Measurements from ENCODE around the gene C19orf47.

Gene C19orf47

DNA sequence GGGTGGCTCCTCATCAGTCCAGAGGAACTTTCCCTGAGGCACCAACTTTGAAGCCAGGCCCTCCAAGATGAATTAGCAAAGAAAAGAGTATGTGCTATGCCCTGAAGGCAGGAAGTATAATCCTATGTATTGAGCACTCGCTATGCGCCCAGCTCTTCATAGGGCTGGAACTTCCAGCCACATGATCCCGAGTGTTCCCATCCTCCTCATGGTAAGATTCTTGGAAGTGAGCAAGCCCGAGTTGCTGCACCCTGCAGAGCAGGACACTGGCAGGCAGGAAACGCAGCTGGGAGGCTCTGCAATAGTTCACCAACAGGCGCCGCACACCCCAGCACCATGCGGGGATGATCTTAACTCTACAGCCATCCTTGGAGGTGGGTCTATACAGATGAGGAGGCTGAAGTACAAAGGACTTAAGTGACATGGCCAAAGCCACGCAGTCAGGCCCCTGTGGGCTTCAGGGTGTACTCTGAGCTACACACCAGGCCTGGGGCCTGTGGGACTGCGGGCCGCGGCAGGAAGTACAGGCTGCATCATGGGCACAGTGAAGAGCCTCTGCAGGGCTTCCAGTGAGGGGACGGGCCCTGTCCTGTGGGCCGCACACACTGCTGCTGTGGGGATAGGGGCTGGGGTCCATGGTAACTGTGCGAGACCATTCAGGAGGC lies 25.1 kb downstream of the C19orf47 start:
- TF ChIP-seq ZNF274 (IDR thresholded peaks at IDR 0.05; ENCODE audit: low read depth, low read length), result no peak
- H3K4me3 ChIP-seq (ENCODE audit: low read length), result no peak overlapping the region

- no peak overlapping the region for H3K4me3 ChIP-seq (ENCODE audit: low read length)
- TF ChIP-seq ZNF274 (IDR thresholded peaks at IDR 0.05; ENCODE audit: low read depth, low read length), result no peak
These were observed 26.0 kb downstream of the C19orf47 start for GRCh38 chr19:40322271-40322610.

- no peak for TF ChIP-seq ZNF274 (IDR thresholded peaks at IDR 0.05; ENCODE audit: low read depth, low read length)
- H3K4me3 ChIP-seq (ENCODE audit: low read length), result no peak overlapping the region
These were observed 26.5 kb downstream of the C19orf47 start for GRCh38 chr19:40321566-40322270.

GRCh38 chr19:40321076-40321475 lies 27.1 kb downstream of the C19orf47 start:
- TF ChIP-seq ZNF274 (IDR thresholded peaks at IDR 0.05; ENCODE audit: low read depth, low read length), result no peak
- no peak overlapping the region for H3K4me3 ChIP-seq (ENCODE audit: low read length)

DNA sequence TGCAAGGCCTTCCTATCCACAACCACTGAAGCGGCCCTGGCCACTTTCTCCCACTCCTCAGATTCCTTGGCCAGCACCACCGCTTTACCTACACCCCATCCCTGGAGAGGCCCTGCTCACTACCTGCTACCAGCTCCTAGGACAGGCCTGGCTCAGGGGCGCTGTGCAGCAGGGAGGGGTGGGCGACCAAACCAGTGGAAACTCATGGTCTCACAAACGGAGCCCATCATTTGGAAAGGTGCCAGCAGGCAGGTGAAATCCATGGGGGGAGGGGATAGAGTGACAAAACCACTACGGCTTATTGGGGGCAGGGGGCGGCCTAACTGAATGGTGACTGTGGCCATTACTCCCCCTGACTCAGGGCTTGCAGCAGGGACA lies 27.6 kb downstream of the C19orf47 start:
- no peak overlapping the region for H3K4me3 ChIP-seq (ENCODE audit: low read length)
- no peak for TF ChIP-seq ZNF274 (IDR thresholded peaks at IDR 0.05; ENCODE audit: low read depth, low read length)

DNA sequence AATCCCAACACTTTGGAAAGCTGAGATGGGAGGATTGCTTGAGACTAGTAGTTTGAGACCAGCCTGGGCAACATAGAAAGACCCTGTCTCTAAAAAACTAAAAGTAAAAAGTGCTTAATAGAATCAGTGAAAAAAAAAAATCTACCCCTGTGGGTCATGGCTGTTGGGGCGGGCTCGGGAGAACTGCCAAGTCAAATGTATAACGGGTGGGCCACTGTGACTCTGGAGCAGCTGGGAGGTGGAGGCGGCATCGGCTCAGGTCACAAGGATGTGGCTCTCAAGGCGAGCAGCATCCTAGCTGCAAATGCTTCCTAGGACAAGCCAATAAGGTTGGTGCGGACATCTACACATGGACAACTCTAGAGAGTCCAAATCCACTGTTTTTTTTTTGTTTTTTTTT lies 30.9 kb downstream of the C19orf47 start:
- TF ChIP-seq ZNF274 (IDR thresholded peaks at IDR 0.05; ENCODE audit: low read depth, low read length), result no peak
- no peak overlapping the region for H3K4me3 ChIP-seq (ENCODE audit: low read length)

DNA sequence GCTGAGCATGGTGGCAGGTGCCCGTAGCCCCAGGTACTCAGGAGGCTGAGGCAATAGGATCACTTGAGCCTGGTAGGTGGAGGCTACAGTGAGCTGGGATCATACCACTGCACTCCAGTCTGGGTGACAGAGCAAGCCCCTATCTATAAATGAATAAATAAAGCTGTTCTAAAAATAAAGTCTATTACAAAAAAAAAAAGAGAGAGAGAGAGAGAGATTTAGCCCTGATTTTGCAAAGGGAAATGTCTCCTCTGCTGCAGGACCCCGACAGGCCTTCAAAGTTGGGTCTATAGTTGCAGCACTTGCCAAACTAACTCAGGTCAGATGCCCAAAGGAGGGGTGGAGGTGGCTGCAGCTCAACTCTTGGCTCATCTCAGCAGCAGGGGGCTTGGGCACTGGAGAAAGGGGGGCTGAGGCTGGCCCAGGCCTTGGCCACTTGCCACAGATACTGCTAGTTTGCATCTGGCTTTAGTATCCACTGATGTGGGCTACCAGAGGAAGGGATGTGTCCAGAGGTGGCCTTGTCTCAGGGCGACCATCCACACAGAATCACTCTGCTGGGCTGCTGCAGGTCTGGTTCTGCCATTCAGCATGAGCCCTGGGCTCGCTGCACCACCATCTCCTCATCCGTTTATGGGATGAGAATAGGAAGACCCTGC lies 32.3 kb downstream of the C19orf47 start:
- no peak overlapping the region for H3K4me3 ChIP-seq (ENCODE audit: low read length)
- TF ChIP-seq ZNF274 (IDR thresholded peaks at IDR 0.05; ENCODE audit: low read depth, low read length), result no peak

DNA sequence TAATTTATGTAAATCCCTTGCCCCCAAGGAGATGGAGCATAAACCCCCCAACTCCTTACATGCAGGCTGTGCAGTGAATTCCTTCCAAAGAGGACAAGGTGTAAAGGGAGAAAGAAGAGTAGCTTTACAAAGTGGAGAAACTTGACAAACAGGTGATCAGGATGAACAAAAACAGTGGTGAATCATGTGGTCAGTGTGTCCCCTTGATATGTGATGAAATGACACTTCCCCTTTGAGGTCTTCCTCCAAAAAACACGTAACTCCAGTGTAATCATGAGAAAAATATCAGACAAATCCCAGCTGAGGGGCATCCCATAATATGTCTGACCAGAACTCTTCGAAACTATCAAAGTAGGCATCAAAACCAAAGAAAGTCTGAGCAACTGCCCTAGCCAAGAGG lies 33.5 kb downstream of the C19orf47 start:
- no peak for TF ChIP-seq ZNF274 (IDR thresholded peaks at IDR 0.05; ENCODE audit: low read depth, low read length)

DNA sequence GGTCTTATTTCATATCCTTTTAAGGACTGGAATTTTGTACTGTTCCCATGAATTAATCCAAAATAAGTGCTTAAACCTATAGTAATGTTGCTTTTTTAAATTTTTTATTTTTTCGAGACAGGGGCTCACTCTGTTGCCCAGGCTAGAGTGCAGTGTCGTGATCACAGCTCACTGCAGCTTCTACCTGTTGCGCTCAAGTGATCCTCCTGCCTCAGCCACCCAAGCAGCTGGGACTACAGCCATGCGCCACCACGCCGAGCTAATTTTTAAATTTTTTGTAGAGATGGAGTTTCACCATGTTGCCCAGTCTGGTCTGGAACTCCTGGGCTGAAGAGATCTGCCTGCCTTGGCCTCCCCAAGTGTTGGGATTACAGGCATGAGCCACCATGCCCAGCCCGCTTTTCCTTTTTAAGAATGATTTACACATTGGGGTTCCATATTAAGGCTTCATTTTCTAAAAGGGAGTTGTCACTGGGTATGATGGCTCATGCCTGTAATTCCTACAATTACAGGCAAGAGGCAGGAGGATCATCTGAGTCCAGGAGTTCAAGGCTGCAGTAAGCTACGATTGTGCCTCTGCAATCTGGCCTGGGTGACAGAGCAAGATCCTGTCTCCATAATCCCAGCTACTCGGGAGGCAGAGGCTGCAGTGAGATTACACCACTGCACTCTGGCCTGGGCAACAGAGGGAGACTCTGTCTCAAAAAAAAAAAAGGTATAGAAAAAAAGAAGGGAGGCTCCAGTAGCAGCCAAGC lies 34.8 kb downstream of the C19orf47 start:
- no peak overlapping the region for H3K4me3 ChIP-seq (ENCODE audit: low read length)
- TF ChIP-seq ZNF274 (IDR thresholded peaks at IDR 0.05; ENCODE audit: low read depth, low read length), result no peak

More for the DNA sequence above, 33.5 kb downstream of the C19orf47 start:
- no peak overlapping the region for H3K4me3 ChIP-seq (ENCODE audit: low read length)

- no peak for TF ChIP-seq ZNF274 (IDR thresholded peaks at IDR 0.05; ENCODE audit: low read depth, low read length)
- no peak overlapping the region for H3K4me3 ChIP-seq (ENCODE audit: low read length)
These were observed 35.7 kb downstream of the C19orf47 start for GRCh38 chr19:40312533-40312932.

DNA sequence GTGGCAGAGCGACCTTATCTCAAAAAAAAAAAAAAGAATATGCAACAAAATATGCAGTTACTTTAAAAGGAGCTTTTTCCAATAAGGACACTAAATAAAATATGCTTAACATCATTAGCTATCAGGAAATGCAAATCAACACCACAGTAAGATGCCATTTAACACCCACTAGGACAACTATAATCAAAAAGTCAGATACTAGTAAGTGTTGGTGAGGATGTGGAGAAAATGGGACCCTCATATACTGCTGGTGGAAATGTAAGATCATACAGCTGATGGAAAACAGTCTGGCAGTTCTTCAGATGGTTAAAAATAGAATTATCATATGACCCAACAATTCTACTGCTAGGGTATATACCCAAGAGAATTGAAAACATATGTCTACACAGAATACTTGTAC lies 38.5 kb downstream of the C19orf47 start:
- H3K4me3 ChIP-seq (ENCODE audit: low read length), result no peak overlapping the region
- TF ChIP-seq ZNF274 (IDR thresholded peaks at IDR 0.05; ENCODE audit: low read depth, low read length), result no peak

DNA sequence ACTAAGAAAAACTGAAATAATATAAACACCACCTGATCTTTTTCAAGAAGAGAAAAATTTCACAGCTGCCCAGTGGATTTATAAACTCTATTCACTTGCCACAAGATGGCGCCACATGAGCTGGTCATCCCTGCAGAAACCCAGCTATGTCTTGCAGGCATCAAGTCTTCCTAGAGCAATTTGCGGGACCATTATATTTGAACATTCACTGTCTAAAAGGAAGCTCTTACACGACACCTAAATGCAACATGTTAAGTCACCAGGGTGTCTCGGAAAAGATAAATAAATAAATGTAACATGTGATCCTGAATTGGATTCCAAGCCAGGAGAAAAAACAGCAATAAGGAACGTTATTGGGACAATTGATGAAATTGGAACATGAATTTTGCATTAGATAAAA lies 42.8 kb downstream of the C19orf47 start:
- H3K4me3 ChIP-seq (ENCODE audit: low read length), result no peak overlapping the region
- no peak for TF ChIP-seq ZNF274 (IDR thresholded peaks at IDR 0.05; ENCODE audit: low read depth, low read length)

GRCh38 chr19:40304306-40304705 lies 43.9 kb downstream of the C19orf47 start:
- no peak for TF ChIP-seq ZNF274 (IDR thresholded peaks at IDR 0.05; ENCODE audit: low read depth, low read length)

GRCh38 chr19:40303765-40304164 lies 44.4 kb downstream of the C19orf47 start:
- TF ChIP-seq ZNF274 (IDR thresholded peaks at IDR 0.05; ENCODE audit: low read depth, low read length), result no peak

More at GRCh38 chr19:40304306-40304705, 43.9 kb downstream of the C19orf47 start:
- no peak overlapping the region for H3K4me3 ChIP-seq (ENCODE audit: low read length)

More at GRCh38 chr19:40303765-40304164, 44.4 kb downstream of the C19orf47 start:
- H3K4me3 ChIP-seq (ENCODE audit: low read length), result no peak overlapping the region

Data from GM08714 (cell line).